Neural progenitor cell (in vitro differentiated cells): ENCODE results near the gene ZNF497. TPM values are rescaled to one million over a fixed set of nuclear protein-coding genes. Genes with fewer than 3 reads are reported as not detected.
A peak's percentile ranks its signal among the peaks of the same experiment; 100 is the strongest.

ENCODE experiments used
- DNase-seq: peaks from one replicate; pipeline ENCODE4 v3.0.0-alpha.2; 2016; ENCODE audit warnings: low spot score
- H2AFZ ChIP-seq: fragments of 200-600 bp; sonication (generic); replicated peaks from 2 replicates; pipeline ENCODE4 v1.6.1; 2016; ENCODE audit warnings: antibody characterized with exemption
- H3F3A ChIP-seq: fragments of 200-600 bp; sonication (generic); 2 replicates; pipeline ENCODE4 v1.6.1; 2016; ENCODE audit warnings: antibody characterized with exemption, low read depth
- H3K27ac ChIP-seq: fragments of 200-600 bp; sonication (generic); 2 replicates; pipeline ENCODE4 v1.5.1; 2016; ENCODE audit warnings: mild to moderate bottlenecking
- H3K27me3 ChIP-seq: fragments of 200-600 bp; sonication (generic); 2 replicates; pipeline ENCODE4 v1.6.1; 2016; ENCODE audit warnings: mild to moderate bottlenecking, moderate library complexity
- H3K36me3 ChIP-seq: fragments of 200-600 bp; sonication (generic); 2 replicates; pipeline ENCODE4 v1.5.1; 2016
- H3K4me1 ChIP-seq: fragments of 200-600 bp; sonication (generic); 2 replicates; pipeline ENCODE4 v1.6.1; 2016; ENCODE audit warnings: mixed run types
- H3K4me2 ChIP-seq: fragments of 200-600 bp; sonication (generic); 2 replicates; pipeline ENCODE4 v1.6.1; 2016
- H3K4me3 ChIP-seq: fragments of 200-600 bp; sonication (generic); 2 replicates; pipeline ENCODE4 v1.5.1; 2016
- H3K79me2 ChIP-seq: fragments of 200-600 bp; sonication (generic); 2 replicates; pipeline ENCODE4 v1.6.1; 2016; ENCODE audit warnings: low read depth
- H3K9ac ChIP-seq: fragments of 200-600 bp; sonication (generic); 2 replicates; pipeline ENCODE4 v1.6.1; 2016
- H3K9me3 ChIP-seq: fragments of 200-600 bp; sonication (generic); 2 replicates; pipeline ENCODE4 v1.5.1; 2016; ENCODE audit warnings: low read depth
- H4K20me1 ChIP-seq: fragments of 200-600 bp; sonication (generic); 2 replicates; pipeline ENCODE4 v1.6.1; 2016; ENCODE audit warnings: low read depth
- H3K27ac Mint-ChIP-seq: 3 replicates; pipeline ENCODE4 v1.8.0; 2021; ENCODE audit warnings: mixed read lengths
- H3K27me3 Mint-ChIP-seq: 2 replicates; pipeline ENCODE4 v1.8.0; 2022; ENCODE audit warnings: low read depth, mild to moderate bottlenecking, inconsistent platforms, moderate library complexity, mixed read lengths; ENCODE audit not compliant: insufficient read depth
- H3K36me3 Mint-ChIP-seq: 3 replicates; pipeline ENCODE4 v1.8.0; 2021; ENCODE audit warnings: mixed read lengths
- H3K4me1 Mint-ChIP-seq: 3 replicates; pipeline ENCODE4 v1.8.0; 2021; ENCODE audit warnings: mixed read lengths
- H3K4me3 Mint-ChIP-seq: 3 replicates; pipeline ENCODE4 v1.8.0; 2021; ENCODE audit warnings: mild to moderate bottlenecking, moderate library complexity, mixed read lengths
- H3K9me3 Mint-ChIP-seq: 3 replicates; pipeline ENCODE4 v1.8.0; 2020; ENCODE audit warnings: mixed read lengths
- CTCF ChIP-seq: fragments of 200-600 bp; sonication (generic); IDR thresholded peaks from 2 replicates; pipeline ENCODE4 v1.5.1; 2017; ENCODE audit warnings: antibody characterized with exemption, mild to moderate bottlenecking
- EZH2 ChIP-seq: fragments of 200-600 bp; sonication (generic); IDR thresholded peaks from 2 replicates; pipeline ENCODE4 v1.6.1; 2017; ENCODE audit warnings: antibody characterized with exemption, mild to moderate bottlenecking, moderate library complexity
- EZH2phosphoT487 ChIP-seq: fragments of 200-600 bp; sonication (generic); IDR thresholded peaks from 2 replicates; pipeline ENCODE4 v1.6.1; 2017; ENCODE audit warnings: antibody characterized with exemption
- total RNA-seq: library from RNA; depleted of rRNA; stranded (reverse); fragments of >200 nt; gene quantifications from 2 replicates; pipeline ENCODE4 v1.2.3, GENCODE V29; 2015; ENCODE audit warnings: low replicate concordance

The ZNF497 gene
- total RNA-seq, 1 donor from 2014 or later = 3.7 TPM

GRCh38 chr19:58326914-58327726, 35.4 kb downstream of the ZNF497 start, which contains the start of gene ZSCAN22:
Gene ZSCAN22, plus strand, starts transcription at chr19:58326994. Its CDS starts 7,809 bp downstream, at chr19:58334803.
- TF ChIP-seq EZH2phosphoT487 (no peak), CTCF (no peak), EZH2 (no peak)
- peaks cover 16% of the 10 kb centered on the region for H3K4me1 Mint-ChIP-seq
- H3K79me2 ChIP-seq = peaks cover 19% of the 10 kb centered on the region
- DNase-seq = peak; percentile 98
- no peaks in the 10 kb centered on the region for H3K36me3 ChIP-seq
- H3K27me3 Mint-ChIP-seq = no peaks in the 10 kb centered on the region
- H3K36me3 Mint-ChIP-seq = peaks cover 5% of the 10 kb centered on the region
- no peaks in the 10 kb centered on the region for H3K9me3 Mint-ChIP-seq
- no peak within 1 kb of the TSS for H3K27ac Mint-ChIP-seq
- H3K4me1 ChIP-seq = peaks cover 5% of the 10 kb centered on the region
- peak within 1 kb of the TSS; percentile 87 for H3K4me2 ChIP-seq
- no peak within 1 kb of the TSS for H3K4me3 Mint-ChIP-seq
- H2AFZ ChIP-seq = peak within 1 kb of the TSS; percentile 98
- peak within 1 kb of the TSS; percentile 62 for H3K9ac ChIP-seq
- no peaks in the 10 kb centered on the region for H3F3A ChIP-seq
- no peaks in the 10 kb centered on the region for H3K27me3 ChIP-seq
- no peak within 1 kb of the TSS for H3K27ac ChIP-seq
- H3K9me3 ChIP-seq = no peaks in the 10 kb centered on the region
- peak within 1 kb of the TSS; percentile 82 for H3K4me3 ChIP-seq
- peaks cover 7% of the 10 kb centered on the region for H4K20me1 ChIP-seq

GRCh38 chr19:58326501-58326913, 36.0 kb downstream of the ZNF497 start:
- H3K36me3 Mint-ChIP-seq = peaks cover 5% of the 10 kb centered on the region
- Histone ChIP-seq H3K4me3 (peak overlapping the region; percentile 82), H3K79me2 (peaks cover 19% of the 10 kb centered on the region), H3K4me1 (peaks cover 5% of the 10 kb centered on the region), H3K9ac (peak overlapping the region; percentile 62), H3K9me3 (no peaks in the 10 kb centered on the region), H4K20me1 (peaks cover 9% of the 10 kb centered on the region), H3K4me2 (peak overlapping the region; percentile 87), H3K27me3 (no peaks in the 10 kb centered on the region), H3F3A (no peaks in the 10 kb centered on the region), H3K36me3 (no peaks in the 10 kb centered on the region), H2AFZ (peak overlapping the region; percentile 98), H3K27ac (no peak overlapping the region)
- no peak overlapping the region for H3K27ac Mint-ChIP-seq
- H3K9me3 Mint-ChIP-seq = no peaks in the 10 kb centered on the region
- peaks cover 16% of the 10 kb centered on the region for H3K4me1 Mint-ChIP-seq
- no peak for DNase-seq
- no peak overlapping the region for H3K4me3 Mint-ChIP-seq
- no peak for TF ChIP-seq CTCF
- TF ChIP-seq EZH2phosphoT487 = no peak
- no peak for TF ChIP-seq EZH2
- no peaks in the 10 kb centered on the region for H3K27me3 Mint-ChIP-seq

- TF ChIP-seq CTCF (no peak), EZH2 (no peak)
- Histone ChIP-seq H3K27ac (no peak overlapping the region), H2AFZ (no peak overlapping the region)
Observed at GRCh38 chr19:58325311-58326022, 37.1 kb downstream of the ZNF497 start.

More at GRCh38 chr19:58325311-58326022, 37.1 kb downstream of the ZNF497 start:
- Mint-ChIP-seq H3K27me3 (no peaks in the 10 kb centered on the region), H3K4me1 (peaks cover 16% of the 10 kb centered on the region), H3K36me3 (peaks cover 5% of the 10 kb centered on the region), H3K9me3 (no peaks in the 10 kb centered on the region), H3K4me3 (no peak overlapping the region), H3K27ac (no peak overlapping the region)
- peak overlapping the region; percentile 62 for H3K9ac ChIP-seq
- H3K36me3 ChIP-seq = no peaks in the 10 kb centered on the region
- peak overlapping the region; percentile 87 for H3K4me2 ChIP-seq
- H3K9me3 ChIP-seq = no peaks in the 10 kb centered on the region
- H3K27me3 ChIP-seq = no peaks in the 10 kb centered on the region
- H3K79me2 ChIP-seq = peaks cover 19% of the 10 kb centered on the region
- H4K20me1 ChIP-seq = peaks cover 19% of the 10 kb centered on the region
- H3K4me1 ChIP-seq = peaks cover 5% of the 10 kb centered on the region
- H3F3A ChIP-seq = no peaks in the 10 kb centered on the region
- H3K4me3 ChIP-seq = peak overlapping the region; percentile 82
- DNase-seq = no peak
